LNCaP clone FGC (cell line): Measurements from ENCODE around the gene SMOC1.
A peak's percentile ranks its signal among the peaks of the same experiment; 100 is the strongest.

Experiments used
- DNase-seq: peaks from one replicate; pipeline ENCODE4 v3.0.0-alpha.2; 2011; ENCODE audit warnings: low read depth
- H3K4me3 ChIP-seq: 2 replicates; pipeline ENCODE4 v1.5.1; 2011; ENCODE audit warnings: mild to moderate bottlenecking, low read depth, low read length, control low read depth
- CTCF ChIP-seq: IDR thresholded peaks from 2 replicates; pipeline ENCODE4 v1.5.1; 2012; ENCODE audit warnings: mild to moderate bottlenecking; ENCODE audit not compliant: control insufficient read depth, insufficient read depth; ENCODE audit errors: extremely low read depth

SMOC1 gene

DNA sequence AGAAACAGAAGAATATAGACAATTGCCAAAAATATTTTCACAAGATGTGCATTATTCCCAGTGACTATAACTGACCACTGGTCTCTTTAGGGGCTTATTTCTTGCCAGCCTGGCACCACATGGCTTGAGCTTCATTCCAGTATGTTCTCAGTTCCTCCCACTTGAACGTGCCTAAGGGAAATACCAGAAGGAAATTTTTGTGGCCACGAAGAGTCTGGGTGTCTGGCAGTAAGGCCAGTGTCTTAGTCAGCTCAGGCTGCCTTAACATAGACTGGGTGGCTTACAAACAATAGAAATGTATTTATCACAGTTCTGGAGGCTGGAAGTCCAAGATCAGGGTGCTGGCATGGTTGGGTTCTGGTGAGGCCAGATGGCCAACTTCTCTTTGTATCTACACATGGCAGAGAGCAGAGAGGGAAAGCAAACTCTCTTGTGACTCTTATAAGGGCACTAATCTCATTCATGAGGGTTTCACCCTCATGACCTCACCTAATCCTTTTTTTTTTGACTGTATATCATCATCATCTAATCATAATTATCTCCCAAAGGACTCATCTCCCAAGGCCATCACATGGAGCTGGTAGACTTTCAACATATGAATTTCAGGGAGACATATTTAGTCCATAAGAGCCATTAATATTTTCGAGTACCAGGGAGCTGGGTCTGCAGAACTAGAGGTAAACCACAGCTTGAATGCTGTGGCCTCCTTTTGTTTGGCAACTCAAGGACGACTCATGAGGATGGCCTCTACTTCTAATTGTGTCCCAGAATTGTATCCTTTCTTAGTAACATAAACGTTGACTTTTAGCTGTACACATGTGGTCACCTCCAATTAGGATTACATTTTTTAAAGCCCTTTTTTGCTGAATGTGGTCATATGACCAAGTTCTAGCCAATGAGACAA, 5.1 kb upstream of the SMOC1 start:
- TF ChIP-seq CTCF = no peak
- DNase-seq = no peak
- H3K4me3 ChIP-seq = no peak overlapping the region

DNA sequence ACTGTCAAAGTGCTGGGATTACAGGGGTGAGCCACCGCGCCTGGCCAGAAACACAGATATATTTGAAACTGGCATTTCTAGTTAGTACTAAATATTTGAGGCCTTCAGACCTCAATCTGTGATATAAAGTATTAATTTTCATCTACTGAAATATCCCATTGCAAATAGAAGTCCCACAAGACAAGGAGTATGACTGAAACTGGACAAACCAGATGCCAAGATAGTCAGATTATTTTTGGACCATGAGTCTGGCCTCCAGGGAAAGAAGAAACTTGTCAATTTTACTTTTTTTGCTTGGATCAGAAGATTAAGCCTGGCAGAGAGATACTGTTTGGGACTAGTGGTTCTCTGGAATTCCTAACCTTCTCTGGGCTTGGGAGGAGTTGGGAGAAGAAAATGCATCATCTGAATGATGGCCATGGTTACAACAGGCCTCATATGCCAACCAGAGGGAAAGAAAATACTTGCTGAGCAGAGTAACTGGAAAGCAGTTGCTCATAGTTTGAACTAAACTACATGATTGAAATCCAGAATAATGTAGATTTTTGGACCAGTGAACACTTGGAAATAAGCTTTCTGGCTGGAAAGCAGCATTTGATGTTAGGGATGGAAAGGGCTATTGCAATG, 2.9 kb upstream of the SMOC1 start:
- H3K4me3 ChIP-seq = no peak overlapping the region
- no peak for TF ChIP-seq CTCF
- no peak for DNase-seq

- TF ChIP-seq CTCF = no peak
- DNase-seq = no peak
- no peak overlapping the region for H3K4me3 ChIP-seq
Observed at GRCh38 chr14:69876848-69877306, 2.3 kb upstream of the SMOC1 start.

GRCh38 chr14:69877492-69877891, 1.7 kb upstream of the SMOC1 start:
- peak; percentile 42 for TF ChIP-seq CTCF
- no peak overlapping the region for H3K4me3 ChIP-seq
- no peak for DNase-seq

DNA sequence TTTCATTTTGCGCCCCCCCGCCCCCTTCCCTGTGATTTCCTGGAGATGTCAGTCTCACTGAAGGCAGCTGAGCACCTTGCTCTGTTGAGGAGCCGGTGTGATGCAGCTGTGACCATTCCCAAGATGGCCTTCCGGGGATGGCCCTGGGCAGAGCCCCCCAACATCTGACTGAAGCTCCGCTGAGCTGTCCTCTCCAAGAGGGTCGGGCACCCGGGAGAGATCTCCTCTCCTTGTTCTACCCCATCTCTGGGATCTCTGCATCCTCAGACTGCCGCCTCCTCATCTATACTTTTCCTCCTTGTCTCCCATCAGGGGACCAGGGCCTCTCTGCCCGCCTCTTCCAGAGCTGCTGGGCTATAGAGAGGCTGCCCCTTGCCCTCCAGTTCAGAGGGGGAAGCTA, 965 bp upstream of the SMOC1 start:
- no peak overlapping the region for H3K4me3 ChIP-seq
- no peak for DNase-seq
- no peak for TF ChIP-seq CTCF

GRCh38 chr14:69880044-69880487, 850 bp downstream of the SMOC1 start:
- DNase-seq = no peak
- no peak overlapping the region for H3K4me3 ChIP-seq
- no peak for TF ChIP-seq CTCF
